Nephron (organoid): ENCODE data around the gene CDH4.

Experiments
- H3K27ac Mint-ChIP-seq, 3 experiments: 2 replicates each; pipeline ENCODE4 v1.8.0; 2020; ENCODE audit warnings: mixed read lengths in 3 of 3, mild to moderate bottlenecking in 2 of 3, moderate library complexity in 1 of 3
- H3K27me3 Mint-ChIP-seq: 2 replicates; pipeline ENCODE4 v1.8.0; 2021; ENCODE audit warnings: low read depth, mild to moderate bottlenecking, moderate library complexity, mixed read lengths
- H3K36me3 Mint-ChIP-seq: 2 replicates; pipeline ENCODE4 v1.8.0; 2020; ENCODE audit warnings: low read depth, mixed read lengths
- H3K4me1 Mint-ChIP-seq: 2 replicates; pipeline ENCODE4 v1.8.0; 2020; ENCODE audit warnings: mixed read lengths
- H3K4me3 Mint-ChIP-seq, 3 experiments: 2 replicates each; pipeline ENCODE4 v1.8.0; 2020; ENCODE audit warnings: mild to moderate bottlenecking in 3 of 3, mixed read lengths in 3 of 3, moderate library complexity in 2 of 3
- H3K9me3 Mint-ChIP-seq: 2 replicates; pipeline ENCODE4 v1.8.0; 2020; ENCODE audit warnings: mixed read lengths
- TF ChIP-seq, protein P1 (sequence below), 3 experiments: fragments of 200-600 bp; sonication (generic); IDR thresholded peaks; one replicate each; pipeline ENCODE4 v1.5.0; 2021; ENCODE audit warnings: antibody characterized with exemption in 3 of 3; ENCODE audit not compliant: unreplicated experiment in 3 of 3

The CDH4 gene

DNA sequence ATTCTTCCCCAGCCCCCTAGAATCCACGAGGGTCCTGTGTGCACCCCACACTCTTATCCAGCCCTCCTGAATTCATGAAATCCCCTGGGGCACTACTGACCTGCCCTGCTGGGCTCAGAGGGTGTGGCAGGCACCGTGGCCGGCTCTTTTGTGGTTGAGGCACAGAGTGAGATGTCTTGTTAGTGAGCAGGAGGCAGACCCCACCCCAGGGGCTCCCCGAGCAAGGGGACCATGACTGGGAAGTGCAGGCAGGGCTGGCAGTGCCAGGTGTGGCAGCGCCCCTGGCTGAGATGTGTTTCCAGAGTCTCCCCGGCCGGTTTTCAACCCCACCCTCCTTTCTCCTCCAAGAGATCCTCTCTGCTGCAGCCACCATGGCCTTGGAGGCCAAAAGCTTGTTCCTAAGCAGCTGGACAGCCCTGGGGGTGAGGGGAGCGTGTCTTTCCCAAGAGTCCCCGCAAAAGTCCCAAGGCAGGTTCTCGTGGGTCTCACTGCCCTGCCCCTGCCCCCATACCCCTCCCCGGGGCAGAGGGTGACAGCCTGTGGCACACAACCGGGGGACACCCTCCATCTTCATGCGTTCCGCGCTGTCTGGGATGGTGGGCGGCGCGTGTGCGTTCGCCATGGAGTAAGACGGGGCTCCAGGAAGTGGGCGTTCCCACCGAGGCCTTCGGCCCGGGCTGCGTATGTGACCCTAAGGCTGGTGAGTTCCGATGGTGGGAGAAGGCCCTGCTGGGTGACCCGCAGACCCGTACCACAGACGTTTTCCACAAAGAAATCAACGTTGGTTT, 604.8 kb downstream of the CDH4 start:
- no peaks in the 10 kb centered on the region for H3K36me3 Mint-ChIP-seq
- no peaks in the 10 kb centered on the region for H3K4me1 Mint-ChIP-seq
- H3K9me3 Mint-ChIP-seq: no peaks in the 10 kb centered on the region
- no peak overlapping the region for H3K4me3 Mint-ChIP-seq
- H3K27ac Mint-ChIP-seq: no peak overlapping the region
- peaks cover 11% of the 10 kb centered on the region for H3K27me3 Mint-ChIP-seq
- TF ChIP-seq, protein P1, sequence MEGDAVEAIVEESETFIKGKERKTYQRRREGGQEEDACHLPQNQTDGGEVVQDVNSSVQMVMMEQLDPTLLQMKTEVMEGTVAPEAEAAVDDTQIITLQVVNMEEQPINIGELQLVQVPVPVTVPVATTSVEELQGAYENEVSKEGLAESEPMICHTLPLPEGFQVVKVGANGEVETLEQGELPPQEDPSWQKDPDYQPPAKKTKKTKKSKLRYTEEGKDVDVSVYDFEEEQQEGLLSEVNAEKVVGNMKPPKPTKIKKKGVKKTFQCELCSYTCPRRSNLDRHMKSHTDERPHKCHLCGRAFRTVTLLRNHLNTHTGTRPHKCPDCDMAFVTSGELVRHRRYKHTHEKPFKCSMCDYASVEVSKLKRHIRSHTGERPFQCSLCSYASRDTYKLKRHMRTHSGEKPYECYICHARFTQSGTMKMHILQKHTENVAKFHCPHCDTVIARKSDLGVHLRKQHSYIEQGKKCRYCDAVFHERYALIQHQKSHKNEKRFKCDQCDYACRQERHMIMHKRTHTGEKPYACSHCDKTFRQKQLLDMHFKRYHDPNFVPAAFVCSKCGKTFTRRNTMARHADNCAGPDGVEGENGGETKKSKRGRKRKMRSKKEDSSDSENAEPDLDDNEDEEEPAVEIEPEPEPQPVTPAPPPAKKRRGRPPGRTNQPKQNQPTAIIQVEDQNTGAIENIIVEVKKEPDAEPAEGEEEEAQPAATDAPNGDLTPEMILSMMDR (IDR thresholded peaks at IDR 0.05; ENCODE audit: unreplicated experiment in 3 of 3): no peak

DNA sequence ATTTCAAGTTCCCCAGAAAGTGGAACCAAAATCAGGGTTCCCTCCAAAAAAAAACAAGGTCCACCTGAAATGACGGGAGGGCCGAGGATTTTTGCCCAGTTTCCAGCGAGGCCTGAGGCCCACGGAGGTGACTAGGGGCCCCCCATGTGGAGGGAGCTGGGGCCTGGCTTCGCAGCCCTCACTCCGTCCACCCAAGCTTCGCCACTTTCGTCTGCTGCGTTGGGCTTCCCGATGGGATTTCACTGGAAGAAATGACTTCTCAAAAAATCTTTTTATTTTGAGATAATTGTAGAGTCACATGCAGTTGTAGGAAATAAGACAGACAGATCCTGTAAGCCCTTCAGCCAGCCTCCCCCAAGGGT, 605.3 kb downstream of the CDH4 start:
- Mint-ChIP-seq H3K4me1 (no peaks in the 10 kb centered on the region), H3K9me3 (no peaks in the 10 kb centered on the region), H3K27me3 (peaks cover 8% of the 10 kb centered on the region), H3K36me3 (no peaks in the 10 kb centered on the region), H3K4me3 (no peak overlapping the region), H3K27ac (no peak overlapping the region)
- TF ChIP-seq, protein P1 (IDR thresholded peaks at IDR 0.05; ENCODE audit: unreplicated experiment in 3 of 3): no peak

DNA sequence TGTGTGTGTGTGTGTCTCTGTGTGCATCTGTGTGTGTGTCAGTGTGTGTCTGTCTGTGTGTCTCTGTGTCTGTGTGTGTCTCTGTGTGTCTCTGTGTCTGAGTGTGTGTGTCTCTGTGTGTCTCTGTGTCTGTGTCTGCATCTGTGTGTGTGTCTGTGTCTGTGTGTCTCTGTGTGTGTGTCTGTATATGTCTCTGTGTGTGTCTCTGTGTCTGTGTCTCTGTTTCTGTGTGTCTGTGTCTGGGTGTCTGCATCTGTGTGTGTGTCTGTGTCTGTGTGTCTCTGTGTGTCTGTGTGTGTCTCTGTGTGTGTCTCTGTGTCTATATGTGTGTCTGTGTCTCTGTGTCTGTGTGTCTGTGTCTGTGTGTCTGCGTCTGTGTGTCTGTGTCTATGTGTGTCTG, 605.8 kb downstream of the CDH4 start:
- H3K9me3 Mint-ChIP-seq: no peaks in the 10 kb centered on the region
- H3K27me3 Mint-ChIP-seq: peaks cover 8% of the 10 kb centered on the region

DNA sequence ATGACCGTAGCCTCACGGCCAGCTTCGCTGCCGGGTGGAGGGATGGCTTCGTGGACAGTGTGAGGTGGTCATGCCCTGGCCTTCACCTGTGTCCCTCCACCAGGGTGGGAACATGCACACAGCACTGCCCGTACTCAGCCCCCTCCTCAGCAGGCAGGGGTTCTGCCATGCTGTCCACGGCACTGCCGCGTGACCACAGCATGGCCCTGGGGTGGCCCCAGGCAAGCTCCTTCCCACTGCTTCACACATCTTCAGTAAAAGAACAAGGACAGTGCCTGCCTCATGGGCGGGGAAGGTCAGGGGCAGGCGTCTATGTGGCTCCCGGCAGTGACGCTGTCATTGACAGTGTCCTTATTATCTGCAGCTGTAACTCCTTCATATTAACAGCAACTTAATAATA, 607.7 kb downstream of the CDH4 start:
- Mint-ChIP-seq H3K4me1 (no peaks in the 10 kb centered on the region), H3K36me3 (no peaks in the 10 kb centered on the region), H3K27me3 (peaks cover 8% of the 10 kb centered on the region), H3K4me3 (no peak overlapping the region), H3K27ac (no peak overlapping the region), H3K9me3 (no peaks in the 10 kb centered on the region)
- TF ChIP-seq, protein P1 (IDR thresholded peaks at IDR 0.05; ENCODE audit: unreplicated experiment in 3 of 3): no peak

More for the DNA sequence above, 605.8 kb downstream of the CDH4 start:
- no peak overlapping the region for H3K4me3 Mint-ChIP-seq
- no peaks in the 10 kb centered on the region for H3K4me1 Mint-ChIP-seq
- H3K27ac Mint-ChIP-seq: no peak overlapping the region
- TF ChIP-seq, protein P1 (IDR thresholded peaks at IDR 0.05; ENCODE audit: unreplicated experiment in 3 of 3): no peak
- no peaks in the 10 kb centered on the region for H3K36me3 Mint-ChIP-seq

DNA sequence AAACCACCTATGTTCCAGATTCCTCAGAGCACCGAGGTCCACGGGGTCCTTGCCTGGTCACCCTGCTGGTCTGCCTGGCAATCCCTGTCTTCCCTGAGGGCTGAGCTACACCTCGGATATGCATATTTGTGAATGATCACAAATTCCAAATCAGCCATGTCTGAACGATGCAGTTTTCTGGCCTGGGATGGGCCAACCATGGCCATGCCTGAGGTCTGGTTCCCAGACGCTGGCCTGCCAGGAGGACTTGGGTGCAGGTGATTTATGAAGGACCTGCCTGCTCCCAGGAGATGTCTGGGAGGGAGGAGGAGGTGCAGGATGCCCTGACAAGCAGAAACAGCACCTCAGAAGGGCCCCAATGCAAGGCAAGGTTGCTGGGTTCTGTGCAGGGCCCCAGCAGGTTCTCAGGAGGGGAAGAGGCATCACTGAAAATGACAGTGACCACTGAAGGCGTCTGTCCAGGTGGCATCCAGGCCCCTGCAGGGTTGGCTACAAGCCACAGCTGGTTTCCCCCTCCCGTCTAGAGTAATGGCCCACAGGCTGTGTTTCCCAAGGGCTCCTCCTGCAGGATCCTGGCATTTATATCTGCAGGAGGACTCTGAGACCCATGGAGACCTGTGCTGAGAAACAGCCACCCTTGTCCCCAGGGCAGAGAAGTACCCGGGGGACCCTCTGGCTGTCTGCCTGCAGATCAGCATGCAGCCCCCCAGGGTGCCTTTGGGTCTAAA, 608.4 kb downstream of the CDH4 start:
- H3K27me3 Mint-ChIP-seq: peaks cover 6% of the 10 kb centered on the region
- H3K4me1 Mint-ChIP-seq: no peaks in the 10 kb centered on the region
- H3K9me3 Mint-ChIP-seq: no peaks in the 10 kb centered on the region
- no peaks in the 10 kb centered on the region for H3K36me3 Mint-ChIP-seq
- TF ChIP-seq, protein P1 (IDR thresholded peaks at IDR 0.05; ENCODE audit: unreplicated experiment in 3 of 3): no peak
- no peak overlapping the region for H3K4me3 Mint-ChIP-seq
- H3K27ac Mint-ChIP-seq: no peak overlapping the region
